GM12872 (cell line): ENCODE data around the gene PKIG.

Experiments
- CTCF ChIP-seq: IDR thresholded peaks from 3 replicates; pipeline ENCODE4 v1.5.1; 2011; ENCODE audit warnings: low read depth, mild to moderate bottlenecking, low read length, moderate library complexity; ENCODE audit not compliant: insufficient read depth

The PKIG gene

GRCh38 chr20:44615169-44615791, 32.9 kb downstream of the PKIG start:
- no peak for TF ChIP-seq CTCF

GRCh38 chr20:44615876-44616603, 33.7 kb downstream of the PKIG start:
- TF ChIP-seq CTCF, result no peak

- TF ChIP-seq CTCF, result no peak
Observed at GRCh38 chr20:44616604-44616964, 34.2 kb downstream of the PKIG start.

GRCh38 chr20:44618318-44618731, 35.9 kb downstream of the PKIG start:
- TF ChIP-seq CTCF, result no peak

GRCh38 chr20:44619294-44619693, 36.9 kb downstream of the PKIG start:
- no peak for TF ChIP-seq CTCF

- no peak for TF ChIP-seq CTCF
Observed at GRCh38 chr20:44620030-44620429, 37.7 kb downstream of the PKIG start.

GRCh38 chr20:44621325-44621724, 38.9 kb downstream of the PKIG start:
- TF ChIP-seq CTCF, result no peak
